ENCODE data around the gene COQ8B. TPM values are rescaled to one million over a fixed set of nuclear protein-coding genes. Genes with fewer than 3 reads are reported as not detected.

Gene COQ8B
- total RNA-seq, 1 donor from 2014 or later, result 26.0 TPM

GRCh38 chr19:40724855-40725254 is 8.2 kb upstream of the COQ8B start:
- H3K4me2 ChIP-seq (ENCODE audit: low read length), result no peak overlapping the region
- peaks cover 60% of the 10 kb centered on the region for H3K79me2 ChIP-seq (ENCODE audit: insufficient read depth, low read length)
- H3K27me3 ChIP-seq (ENCODE audit: insufficient read depth, low read length), result no peaks in the 10 kb centered on the region
- peaks cover 22% of the 10 kb centered on the region for H3K36me3 ChIP-seq (ENCODE audit: insufficient read depth, low read length)
- FAIRE-seq (no peak), DNase-seq (ENCODE audit: low read depth) (no peak)
- no peak overlapping the region for H3K9ac ChIP-seq (ENCODE audit: low read length)
- Mint-ChIP-seq H3K36me3 (ENCODE audit: low read depth, unreplicated experiment) (peaks cover 23% of the 10 kb centered on the region), H3K27ac (ENCODE audit: unreplicated experiment) (no peak overlapping the region), H3K27me3 (ENCODE audit: low read depth, unreplicated experiment) (no peaks in the 10 kb centered on the region), H3K4me1 (ENCODE audit: low read depth, unreplicated experiment) (peaks cover 21% of the 10 kb centered on the region), H3K4me3 (ENCODE audit: unreplicated experiment) (no peak overlapping the region), H3K9me3 (ENCODE audit: unreplicated experiment) (no peaks in the 10 kb centered on the region)
- H3K4me1 ChIP-seq (ENCODE audit: insufficient read depth, low read length), result peaks cover 15% of the 10 kb centered on the region
- no peak overlapping the region for H2AFZ ChIP-seq (ENCODE audit: low read depth, low read length)
- TF ChIP-seq CTCF (IDR thresholded peaks at IDR 0.05; ENCODE audit: insufficient read depth, low read depth, low read length) (no peak), EZH2 (IDR thresholded peaks at IDR 0.05; ENCODE audit: insufficient read depth, low read length) (no peak)
- no peaks in the 10 kb centered on the region for H3K9me3 ChIP-seq (ENCODE audit: insufficient read depth, low read depth, low read length)
- H3K4me3 ChIP-seq (ENCODE audit: insufficient read depth, low read depth, low read length), result no peak overlapping the region
- H4K20me1 ChIP-seq (ENCODE audit: insufficient read depth, low read length), result peaks cover 50% of the 10 kb centered on the region
- no peak overlapping the region for H3K27ac ChIP-seq (ENCODE audit: low read depth, low read length)

- Histone ChIP-seq H3K4me1 (ENCODE audit: insufficient read depth, low read length) (peaks cover 19% of the 10 kb centered on the region), H3K27me3 (ENCODE audit: insufficient read depth, low read length) (no peaks in the 10 kb centered on the region), H2AFZ (ENCODE audit: low read depth, low read length) (no peak overlapping the region), H3K79me2 (ENCODE audit: insufficient read depth, low read length) (peaks cover 65% of the 10 kb centered on the region), H3K9me3 (ENCODE audit: insufficient read depth, low read depth, low read length) (no peaks in the 10 kb centered on the region), H4K20me1 (ENCODE audit: insufficient read depth, low read length) (peaks cover 55% of the 10 kb centered on the region), H3K4me3 (ENCODE audit: insufficient read depth, low read depth, low read length) (no peak overlapping the region), H3K27ac (ENCODE audit: low read depth, low read length) (no peak overlapping the region), H3K36me3 (ENCODE audit: insufficient read depth, low read length) (peaks cover 22% of the 10 kb centered on the region), H3K9ac (ENCODE audit: low read length) (no peak overlapping the region), H3K4me2 (ENCODE audit: low read length) (no peak overlapping the region)
- FAIRE-seq, result no peak
- H3K9me3 Mint-ChIP-seq (ENCODE audit: unreplicated experiment), result no peaks in the 10 kb centered on the region
- H3K36me3 Mint-ChIP-seq (ENCODE audit: low read depth, unreplicated experiment), result peaks cover 23% of the 10 kb centered on the region
- TF ChIP-seq EZH2 (IDR thresholded peaks at IDR 0.05; ENCODE audit: insufficient read depth, low read length) (no peak), CTCF (IDR thresholded peaks at IDR 0.05; ENCODE audit: insufficient read depth, low read depth, low read length) (no peak)
- H3K27ac Mint-ChIP-seq (ENCODE audit: unreplicated experiment), result no peak overlapping the region
- no peak for DNase-seq (ENCODE audit: low read depth)
- peaks cover 21% of the 10 kb centered on the region for H3K4me1 Mint-ChIP-seq (ENCODE audit: low read depth, unreplicated experiment)
- no peak overlapping the region for H3K4me3 Mint-ChIP-seq (ENCODE audit: unreplicated experiment)
- H3K27me3 Mint-ChIP-seq (ENCODE audit: low read depth, unreplicated experiment), result no peaks in the 10 kb centered on the region
These were observed 7.6 kb upstream of the COQ8B start for GRCh38 chr19:40724315-40724714.

- Mint-ChIP-seq H3K4me3 (ENCODE audit: unreplicated experiment) (no peak overlapping the region), H3K36me3 (ENCODE audit: low read depth, unreplicated experiment) (peaks cover 21% of the 10 kb centered on the region), H3K27ac (ENCODE audit: unreplicated experiment) (no peak overlapping the region), H3K9me3 (ENCODE audit: unreplicated experiment) (no peaks in the 10 kb centered on the region), H3K27me3 (ENCODE audit: low read depth, unreplicated experiment) (no peaks in the 10 kb centered on the region), H3K4me1 (ENCODE audit: low read depth, unreplicated experiment) (peaks cover 21% of the 10 kb centered on the region)
- Histone ChIP-seq H3K27me3 (ENCODE audit: insufficient read depth, low read length) (no peaks in the 10 kb centered on the region), H3K4me3 (ENCODE audit: insufficient read depth, low read depth, low read length) (no peak overlapping the region), H3K36me3 (ENCODE audit: insufficient read depth, low read length) (peaks cover 22% of the 10 kb centered on the region), H3K27ac (ENCODE audit: low read depth, low read length) (no peak overlapping the region), H3K4me1 (ENCODE audit: insufficient read depth, low read length) (peaks cover 24% of the 10 kb centered on the region), H3K9me3 (ENCODE audit: insufficient read depth, low read depth, low read length) (no peaks in the 10 kb centered on the region), H2AFZ (ENCODE audit: low read depth, low read length) (no peak overlapping the region), H3K79me2 (ENCODE audit: insufficient read depth, low read length) (peaks cover 71% of the 10 kb centered on the region), H3K9ac (ENCODE audit: low read length) (no peak overlapping the region), H3K4me2 (ENCODE audit: low read length) (no peak overlapping the region), H4K20me1 (ENCODE audit: insufficient read depth, low read length) (peaks cover 60% of the 10 kb centered on the region)
- DNase-seq (ENCODE audit: low read depth), result no peak
- no peak for TF ChIP-seq CTCF (IDR thresholded peaks at IDR 0.05; ENCODE audit: insufficient read depth, low read depth, low read length)
- no peak for TF ChIP-seq EZH2 (IDR thresholded peaks at IDR 0.05; ENCODE audit: insufficient read depth, low read length)
- no peak for FAIRE-seq
These were observed 7.1 kb upstream of the COQ8B start for GRCh38 chr19:40723661-40724254.

Measured in astrocyte (in vitro differentiated cells and primary cell).